H1 (cell line): ENCODE results near the gene RYR3. TPM values are rescaled to one million over a fixed set of nuclear protein-coding genes. Genes with fewer than 3 reads are reported as not detected.

Source experiments
- CTCF ChIA-PET: fragments of 300-600 bp; sonication (Branson Sonifier 250); formaldehyde crosslinking; loops from one replicate; lab custom pipeline; 2021; ENCODE audit not compliant: partially characterized antibody; lab: Charles Lee
- POLR2A ChIA-PET: fragments of 300-600 bp; sonication (Branson Sonifier 250); formaldehyde crosslinking; loops from one replicate; lab custom pipeline; 2021; ENCODE audit warnings: inconsistent platforms; ENCODE audit not compliant: partially characterized antibody; lab: Charles Lee
- DNase-seq, 2 experiments: peaks; one replicate each; pipeline versions ENCODE4 v3.0.0 to v3.0.0-alpha.2; 2010 to 2022; ENCODE audit warnings: low spot score in 2 of 2, low read depth in 1 of 2, mixed read lengths in 1 of 2
- FAIRE-seq: peaks from 2 replicates; lab custom pipeline; 2011; peaks lifted over from hg19 to GRCh38; lab: Jason Lieb, UNC
- H2AFZ ChIP-seq: 2 replicates; pipeline ENCODE4 v1.8.1; 2012; ENCODE audit warnings: low read length, inconsistent platforms
- H2AK5ac ChIP-seq: 2 replicates; pipeline ENCODE4 v1.6.1; 2013; ENCODE audit warnings: low read depth, low read length
- H2BK120ac ChIP-seq: replicated peaks from 2 replicates; pipeline ENCODE3; 2013; ENCODE audit warnings: low read depth, low read length, inconsistent platforms
- H2BK12ac ChIP-seq: 2 replicates; pipeline ENCODE4 v1.6.1; 2013; ENCODE audit warnings: low read depth, low read length
- H2BK15ac ChIP-seq: 2 replicates; pipeline ENCODE4 v1.6.1; 2013; ENCODE audit warnings: low read length
- H2BK20ac ChIP-seq: 2 replicates; pipeline ENCODE4 v1.6.1; 2013; ENCODE audit warnings: low read length
- H2BK5ac ChIP-seq: 2 replicates; pipeline ENCODE4 v1.6.1; 2013; ENCODE audit warnings: low read depth, low read length
- H3K14ac ChIP-seq: 2 replicates; pipeline ENCODE4 v1.6.1; 2013; ENCODE audit warnings: inconsistent platforms; ENCODE audit not compliant: insufficient read length
- H3K18ac ChIP-seq: 2 replicates; pipeline ENCODE4 v1.6.1; 2013; ENCODE audit warnings: low read length; ENCODE audit errors: extremely low read depth
- H3K23ac ChIP-seq: 2 replicates; pipeline ENCODE4 v1.6.1; 2013; ENCODE audit warnings: inconsistent platforms; ENCODE audit not compliant: insufficient read length
- H3K23me2 ChIP-seq: 2 replicates; pipeline ENCODE4 v1.6.1; 2013; ENCODE audit warnings: low read depth, low read length
- H3K27ac ChIP-seq: 2 replicates; pipeline ENCODE4 v1.6.1; 2011; ENCODE audit warnings: low read depth, low read length, inconsistent platforms
- H3K27me3 ChIP-seq, 4 experiments: replicated peaks in 1 of 4; 1 replicate in 1 of 4; 2 replicates in 3 of 4; pipeline versions ENCODE4 v1.6.1 to v1.8.1; 2011 to 2013; ENCODE audit warnings: low read length in 3 of 4, mild to moderate bottlenecking in 3 of 4, inconsistent platforms in 2 of 4, mixed read lengths in 2 of 4, moderate library complexity in 1 of 4; ENCODE audit not compliant: control insufficient read depth in 3 of 4, insufficient read depth in 3 of 4; ENCODE audit errors: extremely low read depth in 1 of 4
- H3K36me3 ChIP-seq, 4 experiments: 2 replicates each; pipeline versions ENCODE4 v1.6.1 to v1.8.1; 2011 to 2013; ENCODE audit warnings: mild to moderate bottlenecking in 4 of 4, low read length in 3 of 4, moderate library complexity in 2 of 4, control low read depth in 1 of 4, inconsistent platforms in 1 of 4; ENCODE audit not compliant: insufficient read depth in 4 of 4, control insufficient read depth in 2 of 4
- H3K4ac ChIP-seq: replicated peaks from 2 replicates; pipeline ENCODE3; 2013; ENCODE audit warnings: low read length, low read depth, mixed read lengths, inconsistent platforms; ENCODE audit not compliant: insufficient read length
- H3K4me1 ChIP-seq, 4 experiments: replicated peaks in 1 of 4; 1 replicate in 1 of 4; 2 replicates in 3 of 4; pipeline versions ENCODE4 v1.6.1 to v1.8.1; 2011 to 2013; ENCODE audit warnings: low read length in 3 of 4, inconsistent platforms in 2 of 4, mixed read lengths in 1 of 4; ENCODE audit not compliant: insufficient read depth in 4 of 4, control insufficient read depth in 3 of 4
- H3K4me2 ChIP-seq, 2 experiments: 2 replicates each; pipeline versions ENCODE4 v1.6.1 to v1.8.1; 2011 to 2013; ENCODE audit warnings: low read depth in 2 of 2, low read length in 2 of 2, control low read depth in 1 of 2, inconsistent platforms in 1 of 2, mild to moderate bottlenecking in 1 of 2; ENCODE audit not compliant: insufficient read depth in 1 of 2
- H3K4me3 ChIP-seq, 4 experiments: fragments of 200-600, 300-600 bp in 1 of 4; sonication (generic), shearing (Covaris generic), sonication (Bioruptor Twin) in 1 of 4; 2 replicates each; pipeline versions ENCODE4 v1.5.1 to v1.8.1; 2011 to 2016; ENCODE audit warnings: low read length in 4 of 4, low read depth in 3 of 4, control low read depth in 2 of 4, inconsistent platforms in 2 of 4, mild to moderate bottlenecking in 2 of 4, mixed read lengths in 1 of 4, moderate library complexity in 1 of 4; ENCODE audit not compliant: insufficient read depth in 2 of 4; ENCODE audit errors: extremely low read depth in 1 of 4
- H3K56ac ChIP-seq: replicated peaks from 2 replicates; pipeline ENCODE3; 2013; ENCODE audit warnings: low read depth, mild to moderate bottlenecking, mixed read lengths, low read length, inconsistent platforms; ENCODE audit not compliant: insufficient read length
- H3K79me1 ChIP-seq: 2 replicates; pipeline ENCODE4 v1.6.1; 2013; ENCODE audit warnings: low read depth, low read length, control low read depth
- H3K79me2 ChIP-seq, 2 experiments: 2 replicates each; pipeline versions ENCODE4 v1.6.1 to v1.8.1; 2012 to 2013; ENCODE audit warnings: low read length in 2 of 2, mild to moderate bottlenecking in 2 of 2, inconsistent platforms in 1 of 2; ENCODE audit not compliant: insufficient read depth in 2 of 2, control insufficient read depth in 1 of 2
- H3K9ac ChIP-seq, 4 experiments: replicated peaks in 1 of 4; 1 replicate in 1 of 4; 2 replicates in 3 of 4; pipeline versions ENCODE4 v1.6.1 to v1.8.1; 2011 to 2013; ENCODE audit warnings: low read depth in 3 of 4, low read length in 3 of 4, control low read depth in 2 of 4, mild to moderate bottlenecking in 2 of 4, moderate library complexity in 2 of 4, inconsistent platforms in 1 of 4; ENCODE audit errors: extremely low read depth in 1 of 4
- H3K9me3 ChIP-seq, 2 experiments: 2 replicates each; pipeline versions ENCODE4 v1.6.1 to v1.8.1; 2012 to 2013; ENCODE audit warnings: mild to moderate bottlenecking in 2 of 2, moderate library complexity in 2 of 2, control low read depth in 1 of 2, inconsistent platforms in 1 of 2, low read depth in 1 of 2, low read length in 1 of 2, mixed read lengths in 1 of 2; ENCODE audit not compliant: insufficient read depth in 2 of 2
- H4K20me1 ChIP-seq, 2 experiments: replicated peaks in 1 of 2; 2 replicates each; pipeline versions ENCODE3 to v1.8.1; 2011 to 2013; ENCODE audit warnings: inconsistent platforms in 2 of 2, low read length in 2 of 2, mild to moderate bottlenecking in 1 of 2; ENCODE audit not compliant: insufficient read depth in 2 of 2, control insufficient read depth in 1 of 2
- H4K5ac ChIP-seq: 2 replicates; pipeline ENCODE4 v1.6.1; 2013; ENCODE audit warnings: low read length, low read depth, mixed read lengths, inconsistent platforms; ENCODE audit not compliant: insufficient read length
- H4K8ac ChIP-seq: 2 replicates; pipeline ENCODE4 v1.8.0; 2013; ENCODE audit warnings: mild to moderate bottlenecking, moderate library complexity, low read length, inconsistent platforms; ENCODE audit not compliant: insufficient read depth; ENCODE audit errors: extremely low read depth
- H4K91ac ChIP-seq: replicated peaks from 2 replicates; pipeline ENCODE3; 2013; ENCODE audit warnings: low read length, mixed read lengths, inconsistent platforms; ENCODE audit not compliant: insufficient read length
- WGBS, 2 experiments: shearing (Covaris generic) in 1 of 2; methylation state at CpG; one replicate each; pipeline versions ENCODE4 v1.1.6 to v1.1.7; 2013 to 2015; ENCODE audit warnings: low lambda C conversion rate in 2 of 2, mixed read lengths in 2 of 2, inconsistent platforms in 1 of 2, low coverage in 1 of 2, missing lambda C conversion rate in 1 of 2; ENCODE audit not compliant: insufficient replicate concordance in 2 of 2, insufficient coverage in 1 of 2, insufficient read length in 1 of 2; ENCODE audit errors: extremely low coverage in 1 of 2, missing lambda C conversion rate in 1 of 2; 5-methylcytosine and 5-hydroxymethylcytosine counted together
- polyA plus RNA-seq, 7 experiments: library from polyadenylated mRNA; depleted of rRNA in 3 of 7; stranded (reverse) in 5 of 7; unstranded in 2 of 7; fragments of >200 nt in 5 of 7; fragments of 200-250 nt in 2 of 7; gene quantifications; 1 replicate in 5 of 7; 2 replicates in 1 of 7; 4 replicates in 1 of 7; pipeline versions ENCODE4 v1.2.1 to v1.2.3, GENCODE V29; 2011 to 2013; ENCODE audit warnings: missing spikeins in 2 of 7, mixed read lengths in 2 of 7
- total RNA-seq: library from RNA; stranded (reverse); fragmentation: NEBNext Ultra II Directional; extraction: Animal tissue kit (Norgen Biotek cat#: 25700); gene quantifications from 2 replicates; pipeline ENCODE4 v1.2.1, GENCODE V29; 2021

RYR3 gene
- total and polyA plus RNA-seq, 2 of the 8 experiments (the other 6 are each of a cell fraction or from before 2014, with no cell fraction given), result 0.33 to 3.4 TPM

DNA sequence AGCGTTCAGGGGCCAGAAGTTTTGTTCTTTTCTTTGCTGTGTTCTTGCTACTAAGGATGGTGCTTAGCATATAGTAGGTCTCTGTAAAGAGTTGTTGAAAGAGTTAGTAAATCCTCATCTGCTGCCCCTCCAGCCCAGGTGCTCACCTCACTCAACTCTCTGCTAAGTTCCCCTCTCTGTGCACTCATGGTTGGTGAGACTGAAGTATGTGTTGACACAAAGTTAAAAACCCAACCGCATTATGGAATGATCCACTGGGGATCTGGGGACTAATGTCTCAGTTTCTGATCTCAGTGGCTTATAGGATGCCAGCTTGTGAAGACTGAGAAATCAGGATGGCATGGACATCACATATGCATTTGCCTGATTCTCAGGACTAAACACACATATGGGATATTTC, 13.8 kb downstream of the RYR3 start:
- no peak overlapping the region for H4K8ac ChIP-seq
- no peak overlapping the region for H2BK5ac ChIP-seq
- no peak overlapping the region for H2AK5ac ChIP-seq
- no peak overlapping the region for H3K4ac ChIP-seq
- no peaks in the 10 kb centered on the region for H3K27me3 ChIP-seq
- no peak overlapping the region for H3K23ac ChIP-seq
- H3K56ac ChIP-seq, result no peak overlapping the region
- no peak overlapping the region for H3K4me3 ChIP-seq
- no peak overlapping the region for H4K91ac ChIP-seq
- no peak overlapping the region for H2BK12ac ChIP-seq
- H2BK15ac ChIP-seq, result no peak overlapping the region
- H3K9ac ChIP-seq, result no peak overlapping the region
- FAIRE-seq (no peak), DNase-seq (no peak)
- no peak overlapping the region for H2BK20ac ChIP-seq
- 93% methylated on average over 2 of the region's 2 CpGs; no CpG with 5 or more reads in 1 of the 2 experiments for WGBS, 2 experiments
- ChIA-PET POLR2A (no interaction called here), CTCF (interaction anchor here (0.9 kb wide), 1 partner anchor 289 kb away, joined by 3 read pairs; no protein-coding TSS in a partner anchor)
- no peaks in the 10 kb centered on the region for H3K9me3 ChIP-seq
- H3K18ac ChIP-seq, result no peak overlapping the region
- H3K36me3 ChIP-seq, result no peaks in the 10 kb centered on the region
- H3K79me1 ChIP-seq, result no peaks in the 10 kb centered on the region
- H3K4me2 ChIP-seq, result no peak overlapping the region
- H4K20me1 ChIP-seq, result no peaks in the 10 kb centered on the region
- no peak overlapping the region for H3K27ac ChIP-seq
- H3K14ac ChIP-seq, result no peak overlapping the region
- H3K79me2 ChIP-seq, result no peaks in the 10 kb centered on the region
- no peaks in the 10 kb centered on the region for H3K4me1 ChIP-seq
- H2AFZ ChIP-seq, result no peak overlapping the region
- H3K23me2 ChIP-seq, result no peaks in the 10 kb centered on the region
- H2BK120ac ChIP-seq, result no peak overlapping the region
- H4K5ac ChIP-seq, result no peak overlapping the region
